Right renal pelvis (tissue), 4 donors: ENCODE data around the gene P2RY8. TPM values are rescaled to one million over a fixed set of nuclear protein-coding genes. Genes with fewer than 3 reads are reported as not detected.
A peak's percentile ranks its signal among the peaks of the same experiment; 100 is the strongest.

ENCODE experiments used
- DNase-seq, 4 donors: peaks; one replicate each; pipeline ENCODE4 v3.0.0-alpha.2; 2013; ENCODE audit warnings: low read depth in 4 of 4, low spot score in 3 of 4, missing footprints in 1 of 4
- polyA plus RNA-seq, 4 donors: library from polyadenylated mRNA; unstranded; fragments of 120-200 nt; gene quantifications; one replicate each; pipeline ENCODE4 v1.2.1, GENCODE V29; 2013; ENCODE audit not compliant: insufficient read length in 4 of 4

Gene P2RY8
- polyA plus RNA-seq, 4 donors = 1.1 to 1.7 (median 1.3) TPM

- no peak for DNase-seq
Observed at GRCh38 chrX:1466971-1467561, 69.9 kb downstream of the P2RY8 start.

GRCh38 chrX:1466232-1466661 lies 70.7 kb downstream of the P2RY8 start:
- DNase-seq = no peak

GRCh38 chrX:1465286-1466231 lies 71.4 kb downstream of the P2RY8 start:
- DNase-seq = no peak

- DNase-seq = no peak
Observed at GRCh38 chrX:1464971-1465285, 72.1 kb downstream of the P2RY8 start.

- DNase-seq = no peak
Observed at GRCh38 chrX:1464041-1464970, 72.7 kb downstream of the P2RY8 start.

- no peak for DNase-seq
Observed at GRCh38 chrX:1463581-1463980, 73.4 kb downstream of the P2RY8 start.

- DNase-seq = no peak
Observed at GRCh38 chrX:1462596-1463251, 74.3 kb downstream of the P2RY8 start.

GRCh38 chrX:1462110-1462509 lies 74.9 kb downstream of the P2RY8 start:
- no peak for DNase-seq

- no peak for DNase-seq
Observed at GRCh38 chrX:1455948-1456280, 81.1 kb downstream of the P2RY8 start.

- DNase-seq = peak; percentile 56 to 78 (median 68)
Observed at GRCh38 chrX:1453951-1454785, 82.8 kb downstream of the P2RY8 start.

GRCh38 chrX:1453395-1453783 lies 83.6 kb downstream of the P2RY8 start:
- no peak for DNase-seq

- peak; percentile 96 to 100 (median 97) for DNase-seq
Observed at GRCh38 chrX:1452516-1453394, 84.2 kb downstream of the P2RY8 start, which contains the start of gene ASMTL. Gene ASMTL (minus strand): TSS chrX:1452909. CDS start chrX:1452840, 69 bp downstream.

- no peak for DNase-seq
Observed at GRCh38 chrX:1451661-1452515, 85.1 kb downstream of the P2RY8 start.

- DNase-seq = no peak
Observed at GRCh38 chrX:1451251-1451660, 85.7 kb downstream of the P2RY8 start.

- DNase-seq = no peak
Observed at GRCh38 chrX:1450361-1451161, 86.4 kb downstream of the P2RY8 start.

- DNase-seq = no peak
Observed at GRCh38 chrX:1449823-1450149, 87.2 kb downstream of the P2RY8 start.
